DND-41 (cell line): ENCODE data around the gene RELT.

Experiments
- ATAC-seq: fragments of 200-7000 bp; cut with Tn5 transposase; 3 replicates; pipeline ENCODE4 v1.9.1; 2021; ENCODE audit warnings: low read depth; ENCODE audit not compliant: insufficient read depth
- DNase-seq: peaks from one replicate; pipeline ENCODE4 v3.0.0-alpha.2; 2020
- H2AFZ ChIP-seq: 2 replicates; pipeline ENCODE4 v1.6.0; 2012; ENCODE audit warnings: low read depth, low read length
- H3K27ac ChIP-seq: 2 replicates; pipeline ENCODE4 v1.5.1; 2012; ENCODE audit warnings: low read length, inconsistent platforms
- H3K27me3 ChIP-seq: fragments of 200-600 bp; sonication (generic); 2 replicates; pipeline ENCODE4 v1.6.0; 2012; ENCODE audit warnings: low read length, mild to moderate bottlenecking, inconsistent platforms; ENCODE audit not compliant: insufficient read depth, poor library complexity
- H3K36me3 ChIP-seq: 2 replicates; pipeline ENCODE4 v1.5.1; 2012; ENCODE audit warnings: low read length, inconsistent platforms; ENCODE audit not compliant: insufficient read depth
- H3K4me1 ChIP-seq: 2 replicates; pipeline ENCODE4 v1.5.1; 2012; ENCODE audit warnings: mild to moderate bottlenecking, low read length; ENCODE audit not compliant: insufficient read depth
- H3K4me2 ChIP-seq: 2 replicates; pipeline ENCODE4 v1.6.0; 2012; ENCODE audit warnings: mild to moderate bottlenecking, moderate library complexity, low read length, inconsistent platforms; ENCODE audit not compliant: insufficient read depth
- H3K4me3 ChIP-seq, 2 experiments: fragments of 200-600 bp in 1 of 2; shearing (Covaris generic) in 1 of 2; 2 replicates each; pipeline ENCODE4 v1.5.1; 2012 to 2016; ENCODE audit warnings: inconsistent platforms in 2 of 2, low read length in 2 of 2, mild to moderate bottlenecking in 2 of 2, low read depth in 1 of 2, moderate library complexity in 1 of 2
- H3K79me2 ChIP-seq: 2 replicates; pipeline ENCODE4 v1.6.0; 2012; ENCODE audit warnings: low read length, inconsistent platforms; ENCODE audit not compliant: insufficient read depth
- H3K9ac ChIP-seq: 2 replicates; pipeline ENCODE4 v1.6.0; 2012; ENCODE audit warnings: low read depth, mild to moderate bottlenecking, inconsistent platforms, low read length, moderate library complexity
- H3K9me3 ChIP-seq: 2 replicates; pipeline ENCODE4 v1.5.1; 2012; ENCODE audit warnings: low read length, moderate library complexity, mild to moderate bottlenecking, inconsistent platforms; ENCODE audit not compliant: insufficient read depth, severe bottlenecking
- H4K20me1 ChIP-seq: 2 replicates; pipeline ENCODE4 v1.6.0; 2012; ENCODE audit warnings: low read length; ENCODE audit not compliant: insufficient read depth
- CTCF ChIP-seq: IDR thresholded peaks from 2 replicates; pipeline ENCODE4 v1.5.1; 2012; ENCODE audit warnings: borderline replicate concordance, low read length, moderate library complexity, mild to moderate bottlenecking; ENCODE audit not compliant: poor library complexity, severe bottlenecking; ENCODE audit errors: extremely low read depth
- EZH2 ChIP-seq: IDR thresholded peaks from 3 replicates; pipeline ENCODE4 v1.6.1; 2012; ENCODE audit warnings: borderline replicate concordance, low read depth, mild to moderate bottlenecking, moderate library complexity, low read length, inconsistent platforms; ENCODE audit not compliant: severe bottlenecking

Gene RELT

DNA sequence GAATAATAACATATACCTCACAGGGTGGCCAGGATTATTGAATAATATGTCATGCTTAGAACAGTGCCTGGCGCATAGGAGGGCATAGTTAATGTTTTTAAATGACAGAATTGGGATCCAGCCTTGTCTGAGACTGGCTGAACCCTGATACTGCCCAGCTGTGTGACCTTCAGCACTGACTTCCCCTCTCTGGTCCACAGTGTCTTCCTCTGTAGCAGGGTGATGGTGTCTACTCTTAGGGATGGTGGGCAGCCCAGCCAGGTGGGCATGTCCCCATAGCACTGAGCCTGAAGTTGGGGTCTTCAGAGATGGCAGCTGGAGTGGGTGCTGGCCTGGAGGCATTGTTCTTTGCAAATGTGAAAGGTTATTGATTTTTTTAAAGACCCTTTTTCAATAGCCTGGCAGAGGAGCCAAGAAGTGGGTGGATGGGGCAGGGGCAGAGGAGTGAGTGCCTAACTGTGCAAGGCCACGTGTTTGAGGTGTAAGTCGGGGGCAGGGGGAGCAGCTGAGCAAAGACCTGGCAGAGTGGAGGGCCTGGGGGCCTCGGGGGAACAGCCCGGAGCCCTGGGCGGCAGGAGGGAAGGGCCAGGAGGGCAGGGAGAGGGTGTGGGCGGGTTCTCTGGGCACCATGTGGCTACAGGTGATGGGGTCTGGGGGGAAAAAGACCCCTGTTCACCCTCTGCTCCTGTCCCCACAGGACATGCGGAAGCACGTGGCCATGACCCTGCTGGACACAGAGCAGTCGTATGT, 29.8 kb upstream of the RELT start:
- no peaks in the 10 kb centered on the region for H3K9me3 ChIP-seq
- no peak overlapping the region for H3K4me2 ChIP-seq
- H3K4me1 ChIP-seq: peaks cover 1% of the 10 kb centered on the region; the same call in 1 of the 2 replicates
- H3K79me2 ChIP-seq: no peaks in the 10 kb centered on the region
- H3K4me3 ChIP-seq: no peak overlapping the region
- no peaks in the 10 kb centered on the region for H3K27me3 ChIP-seq
- DNase-seq: no peak
- ATAC-seq: no peak
- no peak overlapping the region for H3K9ac ChIP-seq
- no peak overlapping the region for H2AFZ ChIP-seq
- 0 out of 2 replicates have a peak, but pooled peaks cover 5% of the 10 kb centered on the region for H4K20me1 ChIP-seq
- TF ChIP-seq EZH2: no peak
- TF ChIP-seq CTCF: no peak
- H3K27ac ChIP-seq: no peak overlapping the region
- H3K36me3 ChIP-seq: no peaks in the 10 kb centered on the region

GRCh38 chr11:73347067-73347466, 29.1 kb upstream of the RELT start:
- DNase-seq (no peak), ATAC-seq (no peak)
- Histone ChIP-seq H2AFZ (no peak overlapping the region), H3K4me2 (no peak overlapping the region), H4K20me1 (0 out of 2 replicates have a peak, but pooled peaks cover 5% of the 10 kb centered on the region), H3K79me2 (no peaks in the 10 kb centered on the region), H3K27ac (no peak overlapping the region), H3K36me3 (no peaks in the 10 kb centered on the region), H3K9me3 (no peaks in the 10 kb centered on the region), H3K9ac (no peak overlapping the region), H3K27me3 (no peaks in the 10 kb centered on the region), H3K4me3 (no peak overlapping the region), H3K4me1 (peaks cover 2% of the 10 kb centered on the region; the same call in 1 of the 2 replicates)
- no peak for TF ChIP-seq EZH2
- no peak for TF ChIP-seq CTCF

DNA sequence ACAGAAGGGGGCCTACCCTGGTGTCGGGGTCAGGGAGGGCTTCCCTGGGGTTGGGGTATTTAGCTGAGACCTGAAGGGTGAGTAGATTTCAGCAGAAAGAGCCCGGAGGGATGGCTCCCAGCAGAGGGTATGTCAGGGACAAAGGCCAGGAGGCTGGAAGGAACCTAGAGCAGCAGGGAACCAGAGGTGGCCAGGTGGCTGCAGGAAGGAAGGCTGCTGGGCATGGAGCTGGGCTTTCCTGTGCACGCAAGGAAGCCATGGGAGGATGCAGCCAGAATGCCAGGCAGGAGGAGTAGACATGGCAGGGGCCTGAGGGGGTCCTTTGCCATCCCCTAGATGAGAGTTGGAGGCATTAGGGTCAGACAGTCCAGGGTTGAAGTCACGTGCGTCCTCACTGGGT, 27.4 kb upstream of the RELT start:
- Histone ChIP-seq H3K4me2 (no peak overlapping the region), H2AFZ (no peak overlapping the region), H3K4me3 (no peak overlapping the region), H3K27ac (no peak overlapping the region), H3K9me3 (no peaks in the 10 kb centered on the region), H3K79me2 (no peaks in the 10 kb centered on the region), H3K36me3 (no peaks in the 10 kb centered on the region), H3K27me3 (no peaks in the 10 kb centered on the region), H4K20me1 (0 out of 2 replicates have a peak, but pooled peaks cover 5% of the 10 kb centered on the region), H3K4me1 (peaks cover 2% of the 10 kb centered on the region; the same call in 1 of the 2 replicates), H3K9ac (no peak overlapping the region)
- TF ChIP-seq EZH2: no peak
- ATAC-seq: no peak
- DNase-seq: no peak

DNA sequence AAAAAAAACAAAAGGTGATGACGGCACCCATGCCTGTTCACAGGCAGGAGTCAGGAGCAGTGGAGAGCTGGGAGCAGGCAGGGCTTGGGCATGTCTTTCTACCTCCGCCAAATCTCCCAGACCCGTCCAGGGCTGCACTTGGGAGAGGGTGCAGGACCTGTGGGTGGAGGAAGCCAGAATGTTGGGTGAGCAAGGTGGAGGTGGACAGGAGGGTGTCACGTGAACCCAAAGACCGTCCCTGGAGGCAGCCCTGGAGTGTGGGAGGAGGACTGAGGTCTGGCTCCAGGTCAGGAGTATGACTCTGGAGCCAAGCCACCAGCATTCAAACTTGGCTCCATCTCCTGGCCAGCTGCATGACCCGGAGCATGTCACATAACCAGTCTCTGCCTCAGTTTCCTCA, 26.6 kb upstream of the RELT start:
- Histone ChIP-seq H3K4me2 (no peak overlapping the region), H3K27ac (no peak overlapping the region), H3K4me3 (no peak overlapping the region), H4K20me1 (0 out of 2 replicates have a peak, but pooled peaks cover 5% of the 10 kb centered on the region), H3K9me3 (no peaks in the 10 kb centered on the region), H3K27me3 (no peaks in the 10 kb centered on the region), H3K79me2 (no peaks in the 10 kb centered on the region), H3K9ac (no peak overlapping the region), H3K36me3 (no peaks in the 10 kb centered on the region), H2AFZ (no peak overlapping the region), H3K4me1 (peaks cover 2% of the 10 kb centered on the region; the same call in 1 of the 2 replicates)
- no peak for ATAC-seq
- DNase-seq: no peak
- TF ChIP-seq EZH2: no peak
- no peak for TF ChIP-seq CTCF
